ENCODE data around the gene WDFY4. TPM values are rescaled to one million over a fixed set of nuclear protein-coding genes. Genes with fewer than 3 reads are reported as not detected.

Gene WDFY4
- total and polyA plus RNA-seq, 9 of the 15 experiments (the other 6 are each of a cell fraction or from before 2014, with no cell fraction given) = 0.01 to 0.02 (median 0.01) TPM; not detected in 6

- peak; percentile 36; the same call in 1 of the 2 replicates for TF ChIP-seq MGA (IDR thresholded peaks at IDR 0.05)
- TF ChIP-seq E2F3 (CRISPR knock-in tag; IDR thresholded peaks at IDR 0.05) = 0 out of 2 replicates have a peak, but pooled peaks have one; percentile 34
- TF ChIP-seq TCF3 (CRISPR knock-in tag; IDR thresholded peaks at IDR 0.05) = no peak
- TF ChIP-seq NFE2 (IDR thresholded peaks at IDR 0.05; ENCODE audit: low read depth) = no peak
- no peak for TF ChIP-seq U2AF2 (optimal IDR thresholded peaks at IDR 0.05; ENCODE audit: low read depth, low read length)
- no peak for TF ChIP-seq XRCC3 (IDR thresholded peaks at IDR 0.05)
- TF ChIP-seq MTA3 (IDR thresholded peaks at IDR 0.05; ENCODE audit: borderline replicate concordance) = no peak
- no peak for TF ChIP-seq BDP1 (IDR thresholded peaks at IDR 0.05; ENCODE audit: insufficient read depth, insufficient read length)
- no peak for TF ChIP-seq TOE1 (IDR thresholded peaks at IDR 0.05; ENCODE audit: borderline replicate concordance)
- TF ChIP-seq TOE1 (CRISPR knock-in tag; IDR thresholded peaks at IDR 0.05; ENCODE audit: borderline replicate concordance, low read depth) = no peak
Observed at GRCh38 chr10:48806342-48806741, 121.7 kb downstream of the WDFY4 start (continued).
